ENCODE data around the gene CD200.

CD200 gene

DNA sequence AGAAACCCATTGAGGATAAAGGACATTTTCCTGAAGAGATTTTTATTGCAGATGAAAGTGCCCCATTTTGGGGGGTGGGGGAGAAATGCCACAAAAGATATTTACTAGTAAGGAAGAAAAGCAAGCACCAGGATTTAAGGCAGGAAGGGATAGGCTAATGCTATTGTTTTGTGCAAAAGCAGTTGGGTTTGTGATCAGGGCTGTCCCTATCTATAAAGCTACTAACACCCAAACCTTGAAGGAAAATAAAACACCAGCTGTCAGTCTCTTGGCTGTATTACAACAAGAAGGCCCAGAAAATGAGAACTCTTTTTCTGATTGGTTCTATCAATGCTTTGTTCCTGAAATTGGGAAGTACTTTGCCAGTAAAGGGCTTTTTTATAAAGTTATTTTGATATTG lies 56.0 kb downstream of the CD200 start:
- H3K27ac ChIP-seq: no peak overlapping the region
- TF ChIP-seq ZFX (IDR thresholded peaks at IDR 0.05; ENCODE audit: borderline replicate concordance): no peak
- TF ChIP-seq, protein P1, sequence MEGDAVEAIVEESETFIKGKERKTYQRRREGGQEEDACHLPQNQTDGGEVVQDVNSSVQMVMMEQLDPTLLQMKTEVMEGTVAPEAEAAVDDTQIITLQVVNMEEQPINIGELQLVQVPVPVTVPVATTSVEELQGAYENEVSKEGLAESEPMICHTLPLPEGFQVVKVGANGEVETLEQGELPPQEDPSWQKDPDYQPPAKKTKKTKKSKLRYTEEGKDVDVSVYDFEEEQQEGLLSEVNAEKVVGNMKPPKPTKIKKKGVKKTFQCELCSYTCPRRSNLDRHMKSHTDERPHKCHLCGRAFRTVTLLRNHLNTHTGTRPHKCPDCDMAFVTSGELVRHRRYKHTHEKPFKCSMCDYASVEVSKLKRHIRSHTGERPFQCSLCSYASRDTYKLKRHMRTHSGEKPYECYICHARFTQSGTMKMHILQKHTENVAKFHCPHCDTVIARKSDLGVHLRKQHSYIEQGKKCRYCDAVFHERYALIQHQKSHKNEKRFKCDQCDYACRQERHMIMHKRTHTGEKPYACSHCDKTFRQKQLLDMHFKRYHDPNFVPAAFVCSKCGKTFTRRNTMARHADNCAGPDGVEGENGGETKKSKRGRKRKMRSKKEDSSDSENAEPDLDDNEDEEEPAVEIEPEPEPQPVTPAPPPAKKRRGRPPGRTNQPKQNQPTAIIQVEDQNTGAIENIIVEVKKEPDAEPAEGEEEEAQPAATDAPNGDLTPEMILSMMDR (IDR thresholded peaks at IDR 0.05): no peak

- H3K27ac ChIP-seq: no peak overlapping the region
- TF ChIP-seq, protein P1 (IDR thresholded peaks at IDR 0.05): no peak
- TF ChIP-seq ZFX (IDR thresholded peaks at IDR 0.05; ENCODE audit: borderline replicate concordance): no peak
Observed at GRCh38 chr3:112389961-112390360, 57.0 kb downstream of the CD200 start.

DNA sequence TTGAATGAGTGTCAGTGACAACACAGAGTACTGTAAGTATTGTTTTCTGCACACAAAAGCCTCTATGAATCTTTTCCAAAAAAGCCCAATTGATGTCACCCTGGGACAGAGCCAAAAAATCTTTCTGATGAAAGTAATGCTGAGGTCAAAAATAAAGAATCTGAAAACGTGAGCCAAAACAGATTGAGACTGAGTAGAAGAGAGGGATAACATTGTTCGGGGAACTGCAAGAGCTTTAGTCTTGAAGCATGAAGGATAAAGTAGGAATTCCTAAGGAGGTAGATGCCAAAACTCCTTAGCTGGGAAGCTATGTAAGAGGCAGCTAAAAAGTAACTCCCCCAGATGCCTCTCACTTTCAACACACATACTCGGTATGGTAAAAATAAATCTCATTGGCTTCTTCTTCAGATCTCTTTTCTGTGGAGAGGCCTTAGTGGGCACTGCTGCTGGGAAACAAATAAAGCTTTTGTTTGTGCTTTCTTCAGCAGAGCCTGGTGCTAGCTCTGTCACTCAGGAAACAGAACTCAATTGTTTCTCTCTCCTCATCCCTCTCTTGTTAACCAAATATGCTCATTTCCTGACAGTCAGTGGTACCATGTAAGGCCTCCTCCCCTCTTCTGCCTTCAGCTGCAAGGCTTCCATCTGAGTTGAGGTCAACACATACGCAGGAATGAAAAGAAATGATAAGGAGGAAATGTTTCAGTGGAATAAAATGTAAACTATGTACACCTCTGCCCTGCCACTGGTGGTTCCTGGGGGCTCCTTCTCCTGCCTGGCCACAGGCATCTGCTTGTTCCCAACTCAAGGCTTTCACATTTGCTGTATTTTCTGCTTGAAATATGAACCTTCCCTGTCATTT lies 58.1 kb downstream of the CD200 start:
- no peak overlapping the region for H3K27ac ChIP-seq
- TF ChIP-seq, protein P1 (IDR thresholded peaks at IDR 0.05): no peak
- TF ChIP-seq ZFX (IDR thresholded peaks at IDR 0.05; ENCODE audit: borderline replicate concordance): no peak

GRCh38 chr3:112391648-112392047 lies 58.7 kb downstream of the CD200 start:
- no peak overlapping the region for H3K27ac ChIP-seq

GRCh38 chr3:112392393-112393359 lies 59.7 kb downstream of the CD200 start:
- TF ChIP-seq ZFX (IDR thresholded peaks at IDR 0.05; ENCODE audit: borderline replicate concordance): no peak
- TF ChIP-seq, protein P1 (IDR thresholded peaks at IDR 0.05): no peak
- no peak overlapping the region for H3K27ac ChIP-seq

More at GRCh38 chr3:112391648-112392047, 58.7 kb downstream of the CD200 start:
- no peak for TF ChIP-seq ZFX (IDR thresholded peaks at IDR 0.05; ENCODE audit: borderline replicate concordance)
- TF ChIP-seq, protein P1 (IDR thresholded peaks at IDR 0.05): no peak

GRCh38 chr3:112393360-112393728 lies 60.4 kb downstream of the CD200 start:
- TF ChIP-seq ZFX (IDR thresholded peaks at IDR 0.05; ENCODE audit: borderline replicate concordance): no peak
- TF ChIP-seq, protein P1 (IDR thresholded peaks at IDR 0.05): no peak
- H3K27ac ChIP-seq: no peak overlapping the region
